HepG2 (cell line): ENCODE measurements around the gene RPL35A. TPM values are rescaled to one million over a fixed set of nuclear protein-coding genes. Genes with fewer than 3 reads are reported as not detected.

Experiments
- ATAC-seq: fragments of 200-7000 bp; cut with Tn5 transposase; 3 replicates; pipeline ENCODE4 v1.9.1; 2020; ENCODE audit warnings: mild to moderate bottlenecking, moderate library complexity
- BruUV-seq: library from RNA; stranded (reverse); fragments of 400-500 nt; replicated peaks from 2 replicates; lab custom pipeline; 2021; lab: Mats Ljungman, UMichigan
- CTCF ChIA-PET: fragments of 300-600 bp; formaldehyde crosslinking; extraction: SDS; loops from one replicate; lab custom pipeline; 2021; ENCODE audit warnings: low total read pairs, inconsistent platforms, low intra/inter-chr PET ratio; lab: Yijun Ruan, JAX
- POLR2A ChIA-PET: fragments of 350-600 bp; sonication (Branson Sonifier 250); formaldehyde crosslinking; loops from one replicate; lab custom pipeline; 2020; ENCODE audit warnings: antibody characterized with exemption, inconsistent platforms; lab: Yijun Ruan, JAX
- DNase-seq: peaks from one replicate; pipeline ENCODE4 v3.0.0-alpha.2; 2015; ENCODE audit warnings: low spot score
- FAIRE-seq: peaks from 3 replicates; lab custom pipeline; 2011; peaks lifted over from hg19 to GRCh38; lab: Jason Lieb, UNC
- H2AFZ ChIP-seq: one replicate; pipeline ENCODE4 v1.6.1; 2011; ENCODE audit warnings: low read length, inconsistent platforms
- H3K27ac ChIP-seq: fragments of 300-600 bp; 3 replicates; pipeline ENCODE4 v1.8.0; 2011; ENCODE audit warnings: mixed run types, mild to moderate bottlenecking, mixed read lengths, low read length, inconsistent platforms; ENCODE audit not compliant: insufficient read depth; ENCODE audit errors: extremely low read length
- H3K27me3 ChIP-seq, 2 experiments: fragments of 200-600 bp in 1 of 2; 2 replicates in 1 of 2; 3 replicates in 1 of 2; pipeline versions ENCODE4 v1.6.0 to v1.8.0; 2011; ENCODE audit warnings: low read length in 2 of 2, mild to moderate bottlenecking in 2 of 2, moderate library complexity in 2 of 2, inconsistent platforms in 1 of 2; ENCODE audit not compliant: insufficient read depth in 2 of 2, control insufficient read depth in 1 of 2
- H3K36me3 ChIP-seq, 2 experiments: fragments of 200-600 bp in 1 of 2; replicated peaks in 1 of 2; 2 replicates in 1 of 2; 3 replicates in 1 of 2; pipeline versions ENCODE4 v1.5.1 to v1.8.0; 2011; ENCODE audit warnings: low read length in 2 of 2, inconsistent platforms in 1 of 2; ENCODE audit not compliant: insufficient read depth in 2 of 2, control insufficient read depth in 1 of 2
- H3K4me1 ChIP-seq: 2 replicates; pipeline ENCODE4 v1.5.1; 2012; ENCODE audit warnings: low read length, inconsistent platforms; ENCODE audit not compliant: insufficient read depth
- H3K4me2 ChIP-seq: 2 replicates; pipeline ENCODE4 v1.6.0; 2011; ENCODE audit warnings: low read depth, low read length, inconsistent platforms
- H3K4me3 ChIP-seq, 3 experiments: fragments of 200-600 bp in 1 of 3; sonication (generic), shearing (Covaris generic) in 1 of 3; replicated peaks in 1 of 3; 2 replicates each; pipeline ENCODE4 v1.5.1; 2011 to 2016; ENCODE audit warnings: low read length in 3 of 3, inconsistent platforms in 2 of 3, low read depth in 2 of 3, mild to moderate bottlenecking in 2 of 3, control low read depth in 1 of 3, mixed read lengths in 1 of 3; ENCODE audit not compliant: insufficient read depth in 1 of 3
- H3K79me2 ChIP-seq: one replicate; pipeline ENCODE4 v1.6.1; 2011; ENCODE audit warnings: low read length, inconsistent platforms; ENCODE audit not compliant: insufficient read depth
- H3K9ac ChIP-seq: 2 replicates; pipeline ENCODE4 v1.6.0; 2011; ENCODE audit warnings: mild to moderate bottlenecking, low read depth, low read length, inconsistent platforms; ENCODE audit not compliant: insufficient read depth
- H3K9me3 ChIP-seq: 2 replicates; pipeline ENCODE4 v1.5.1; 2012; ENCODE audit warnings: mild to moderate bottlenecking, low read length
- H4K20me1 ChIP-seq: 2 replicates; pipeline ENCODE4 v1.6.0; 2011; ENCODE audit warnings: inconsistent platforms, mild to moderate bottlenecking, low read length, moderate library complexity; ENCODE audit not compliant: insufficient read depth
- CENPT ChIP-seq: sonication (generic); formaldehyde crosslinking; IDR thresholded peaks from 2 replicates; pipeline ENCODE4 v1.8.0; 2022; ENCODE audit warnings: low read depth, mild to moderate bottlenecking, moderate library complexity, missing genetic modification reagents
- ESRRA ChIP-seq: sonication (generic); formaldehyde crosslinking; IDR thresholded peaks from 2 replicates; pipeline ENCODE4 v1.5.1; 2020; ENCODE audit warnings: mild to moderate bottlenecking, low read depth, missing genetic modification reagents
- HDAC1 ChIP-seq: sonication (generic); formaldehyde crosslinking; IDR thresholded peaks from 2 replicates; pipeline ENCODE4 v1.5.1; 2020; ENCODE audit warnings: mild to moderate bottlenecking, missing genetic modification reagents
- JDP2 ChIP-seq: sonication (generic); formaldehyde crosslinking; IDR thresholded peaks from 2 replicates; pipeline ENCODE4 v1.8.1; 2022; ENCODE audit warnings: missing genetic modification reagents, borderline replicate concordance
- KLF12 ChIP-seq: sonication (generic); formaldehyde crosslinking; IDR thresholded peaks from 2 replicates; pipeline ENCODE4 v1.4.0; 2020; ENCODE audit warnings: missing genetic modification reagents, borderline replicate concordance
- NFIC ChIP-seq: IDR thresholded peaks from 2 replicates; pipeline ENCODE4 v1.6.1; 2012; ENCODE audit warnings: mild to moderate bottlenecking, low read length, inconsistent platforms
- NPAS2 ChIP-seq: sonication (generic); formaldehyde crosslinking; IDR thresholded peaks from 2 replicates; pipeline ENCODE4 v1.8.0; 2022; ENCODE audit warnings: mild to moderate bottlenecking, missing genetic modification reagents, borderline replicate concordance
- PCBP1 ChIP-seq: fragments of 200-400 bp; formaldehyde crosslinking; IDR thresholded peaks from 2 replicates; pipeline ENCODE4 v1.6.1; 2017; ENCODE audit warnings: mild to moderate bottlenecking, low read depth, low read length, borderline replicate concordance
- SOX5 ChIP-seq: IDR thresholded peaks from 2 replicates; pipeline ENCODE4 v1.6.1; 2016; ENCODE audit warnings: borderline replicate concordance
- U2AF2 ChIP-seq: fragments of 200-400 bp; formaldehyde crosslinking; IDR thresholded peaks from 2 replicates; pipeline ENCODE4 v1.6.1; 2017; ENCODE audit warnings: low read depth, mild to moderate bottlenecking, low read length
- ZEB1 ChIP-seq: IDR thresholded peaks from 2 replicates; pipeline ENCODE4 v1.6.1; 2012; ENCODE audit warnings: mild to moderate bottlenecking, low read depth, inconsistent platforms; ENCODE audit not compliant: insufficient replicate concordance
- ZKSCAN5 ChIP-seq: sonication (generic); formaldehyde crosslinking; IDR thresholded peaks from 2 replicates; pipeline ENCODE4 v1.5.1; 2020; ENCODE audit warnings: mild to moderate bottlenecking, missing genetic modification reagents
- ZNF354B ChIP-seq: sonication (generic); formaldehyde crosslinking; IDR thresholded peaks from 2 replicates; pipeline ENCODE4 v1.8.0; 2022; ENCODE audit warnings: mild to moderate bottlenecking, missing genetic modification reagents
- ZNF891 ChIP-seq: sonication (generic); formaldehyde crosslinking; IDR thresholded peaks from 2 replicates; pipeline ENCODE4 v1.5.0; 2020; ENCODE audit warnings: mild to moderate bottlenecking, missing genetic modification reagents
- ZSCAN30 ChIP-seq: sonication (generic); formaldehyde crosslinking; IDR thresholded peaks from 2 replicates; pipeline ENCODE4 v1.5.0; 2020; ENCODE audit warnings: mild to moderate bottlenecking, missing genetic modification reagents
- WGBS: methylation state at CpG from one replicate; pipeline ENCODE4 v1.1.6; 2017; ENCODE audit warnings: low lambda C conversion rate; 5-methylcytosine and 5-hydroxymethylcytosine counted together
- in situ Hi-C: cut with HindIII; loops from 2 replicates; pipeline ENCODE4 v1.10.0; 2017; ENCODE audit warnings: low pct_unique_long_range_greater_than_20kb; ENCODE audit not compliant: extremely low pct_ligation_motif_present
- intact Hi-C: fragments of 100-400 bp; cut with micrococcal nuclease; formaldehyde crosslinking; loops from one replicate; pipeline ENCODE4 v1.10.0; 2022; ENCODE audit not compliant: unreplicated experiment
- polyA plus RNA-seq, 8 experiments: library from polyadenylated mRNA; depleted of rRNA in 3 of 8; stranded (reverse) in 7 of 8; unstranded in 1 of 8; fragments of >200 nt; fragmentation: Illumina TruSeq in 4 of 8; extraction: Trizol in 4 of 8; gene quantifications; 2 replicates each; pipeline versions ENCODE4 v1.2.1 to v1.2.3, GENCODE V29; 2011 to 2016; ENCODE audit warnings: low read depth in 4 of 8, missing spikeins in 1 of 8, mixed read lengths in 1 of 8; ENCODE audit not compliant: insufficient read depth in 1 of 8
- total RNA-seq, 5 experiments: library from RNA; depleted of rRNA; stranded (reverse); fragments of >200 nt; fragmentation: Illumina TruSeq; extraction: Trizol; gene quantifications; 2 replicates each; pipeline ENCODE4 v1.2.3, GENCODE V29; 2016; ENCODE audit warnings: low read depth in 1 of 5
- TF ChIP-seq, protein P1 (sequence below): sonication (generic); formaldehyde crosslinking; IDR thresholded peaks from 2 replicates; pipeline ENCODE4 v1.4.0; 2020; ENCODE audit warnings: missing genetic modification reagents
- TF ChIP-seq, protein P2 (sequence below): sonication (generic); formaldehyde crosslinking; IDR thresholded peaks from 2 replicates; pipeline ENCODE4 v1.9.0; 2022; ENCODE audit warnings: missing genetic modification reagents, mild to moderate bottlenecking, borderline replicate concordance
- TF ChIP-seq, protein P3 (sequence below): sonication (generic); formaldehyde crosslinking; IDR thresholded peaks from 2 replicates; pipeline ENCODE4 v1.4.0; 2020; ENCODE audit warnings: mild to moderate bottlenecking, low read depth, missing genetic modification reagents

The RPL35A gene
- total and polyA plus RNA-seq, 2 of the 13 experiments (the other 11 are each of a cell fraction or from before 2014, with no cell fraction given): 1,001 to 1,582 TPM

DNA sequence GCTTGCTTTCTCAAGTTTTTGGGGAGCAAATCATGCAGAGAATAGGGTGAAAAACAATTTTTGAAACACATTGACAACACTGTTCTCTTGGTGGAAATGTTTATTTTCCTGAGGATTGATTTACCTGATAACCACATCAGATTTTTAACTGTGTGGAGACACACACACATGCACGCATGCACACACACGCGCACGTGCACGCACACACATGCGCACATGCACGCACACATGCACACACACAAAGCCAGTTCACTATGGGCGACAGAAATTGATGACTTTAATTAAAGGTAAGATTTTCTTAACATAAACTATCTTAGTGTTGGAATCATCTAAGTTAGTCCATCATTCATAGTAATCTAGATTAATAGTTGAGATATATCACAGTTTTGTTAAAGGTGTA, 25.3 kb downstream of the RPL35A start:
- H3K27me3 ChIP-seq: no peaks in the 10 kb centered on the region
- H3K4me3 ChIP-seq: no peak overlapping the region
- TF ChIP-seq JDP2 (CRISPR knock-in tag) (no peak), ZEB1 (no peak), PCBP1 (no peak), SOX5 (no peak), U2AF2 (no peak), ZKSCAN5 (CRISPR knock-in tag) (no peak), HDAC1 (no peak), NPAS2 (CRISPR knock-in tag) (no peak), ZNF354B (no peak), ZSCAN30 (CRISPR knock-in tag) (no peak), CENPT (CRISPR knock-in tag) (no peak), KLF12 (CRISPR knock-in tag) (no peak), ESRRA (CRISPR knock-in tag) (no peak), ZNF891 (CRISPR knock-in tag) (no peak), NFIC (no peak)
- TF ChIP-seq, protein P1, sequence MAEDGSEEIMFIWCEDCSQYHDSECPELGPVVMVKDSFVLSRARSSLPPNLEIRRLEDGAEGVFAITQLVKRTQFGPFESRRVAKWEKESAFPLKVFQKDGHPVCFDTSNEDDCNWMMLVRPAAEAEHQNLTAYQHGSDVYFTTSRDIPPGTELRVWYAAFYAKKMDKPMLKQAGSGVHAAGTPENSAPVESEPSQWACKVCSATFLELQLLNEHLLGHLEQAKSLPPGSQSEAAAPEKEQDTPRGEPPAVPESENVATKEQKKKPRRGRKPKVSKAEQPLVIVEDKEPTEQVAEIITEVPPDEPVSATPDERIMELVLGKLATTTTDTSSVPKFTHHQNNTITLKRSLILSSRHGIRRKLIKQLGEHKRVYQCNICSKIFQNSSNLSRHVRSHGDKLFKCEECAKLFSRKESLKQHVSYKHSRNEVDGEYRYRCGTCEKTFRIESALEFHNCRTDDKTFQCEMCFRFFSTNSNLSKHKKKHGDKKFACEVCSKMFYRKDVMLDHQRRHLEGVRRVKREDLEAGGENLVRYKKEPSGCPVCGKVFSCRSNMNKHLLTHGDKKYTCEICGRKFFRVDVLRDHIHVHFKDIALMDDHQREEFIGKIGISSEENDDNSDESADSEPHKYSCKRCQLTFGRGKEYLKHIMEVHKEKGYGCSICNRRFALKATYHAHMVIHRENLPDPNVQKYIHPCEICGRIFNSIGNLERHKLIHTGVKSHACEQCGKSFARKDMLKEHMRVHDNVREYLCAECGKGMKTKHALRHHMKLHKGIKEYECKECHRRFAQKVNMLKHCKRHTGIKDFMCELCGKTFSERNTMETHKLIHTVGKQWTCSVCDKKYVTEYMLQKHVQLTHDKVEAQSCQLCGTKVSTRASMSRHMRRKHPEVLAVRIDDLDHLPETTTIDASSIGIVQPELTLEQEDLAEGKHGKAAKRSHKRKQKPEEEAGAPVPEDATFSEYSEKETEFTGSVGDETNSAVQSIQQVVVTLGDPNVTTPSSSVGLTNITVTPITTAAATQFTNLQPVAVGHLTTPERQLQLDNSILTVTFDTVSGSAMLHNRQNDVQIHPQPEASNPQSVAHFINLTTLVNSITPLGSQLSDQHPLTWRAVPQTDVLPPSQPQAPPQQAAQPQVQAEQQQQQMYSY (CRISPR knock-in tag): no peak
- TF ChIP-seq, protein P2, sequence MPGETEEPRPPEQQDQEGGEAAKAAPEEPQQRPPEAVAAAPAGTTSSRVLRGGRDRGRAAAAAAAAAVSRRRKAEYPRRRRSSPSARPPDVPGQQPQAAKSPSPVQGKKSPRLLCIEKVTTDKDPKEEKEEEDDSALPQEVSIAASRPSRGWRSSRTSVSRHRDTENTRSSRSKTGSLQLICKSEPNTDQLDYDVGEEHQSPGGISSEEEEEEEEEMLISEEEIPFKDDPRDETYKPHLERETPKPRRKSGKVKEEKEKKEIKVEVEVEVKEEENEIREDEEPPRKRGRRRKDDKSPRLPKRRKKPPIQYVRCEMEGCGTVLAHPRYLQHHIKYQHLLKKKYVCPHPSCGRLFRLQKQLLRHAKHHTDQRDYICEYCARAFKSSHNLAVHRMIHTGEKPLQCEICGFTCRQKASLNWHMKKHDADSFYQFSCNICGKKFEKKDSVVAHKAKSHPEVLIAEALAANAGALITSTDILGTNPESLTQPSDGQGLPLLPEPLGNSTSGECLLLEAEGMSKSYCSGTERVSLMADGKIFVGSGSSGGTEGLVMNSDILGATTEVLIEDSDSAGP: no peak
- TF ChIP-seq, protein P3, sequence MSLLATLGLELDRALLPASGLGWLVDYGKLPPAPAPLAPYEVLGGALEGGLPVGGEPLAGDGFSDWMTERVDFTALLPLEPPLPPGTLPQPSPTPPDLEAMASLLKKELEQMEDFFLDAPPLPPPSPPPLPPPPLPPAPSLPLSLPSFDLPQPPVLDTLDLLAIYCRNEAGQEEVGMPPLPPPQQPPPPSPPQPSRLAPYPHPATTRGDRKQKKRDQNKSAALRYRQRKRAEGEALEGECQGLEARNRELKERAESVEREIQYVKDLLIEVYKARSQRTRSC (CRISPR knock-in tag): no peak
- WGBS: 97% methylated on average over 8 of the region's 8 CpGs
- no peak overlapping the region for H3K27ac ChIP-seq
- FAIRE-seq (no peak), DNase-seq (no peak), ATAC-seq (no peak)
- no peak overlapping the region for H3K9ac ChIP-seq
- H3K4me1 ChIP-seq: peaks cover 14% of the 10 kb centered on the region
- BruUV-seq: no TSS peak
- POLR2A ChIA-PET: no interaction called here
- H3K9me3 ChIP-seq: no peaks in the 10 kb centered on the region
- no peaks in the 10 kb centered on the region for H3K79me2 ChIP-seq
- intact Hi-C loops (no loop called here), in situ Hi-C loops (no loop called here)
- no peaks in the 10 kb centered on the region for H4K20me1 ChIP-seq
- H2AFZ ChIP-seq: no peak overlapping the region
- CTCF ChIA-PET: no interaction called here
- no peaks in the 10 kb centered on the region for H3K36me3 ChIP-seq
- H3K4me2 ChIP-seq: no peak overlapping the region
